ENCODE measurements around the gene PLA2G4D. TPM values are rescaled to one million over a fixed set of nuclear protein-coding genes. Genes with fewer than 3 reads are reported as not detected.

Gene PLA2G4D
- polyA plus RNA-seq, 1 of the 3 experiments (the other 2 are of a cell fraction): not detected

DNA sequence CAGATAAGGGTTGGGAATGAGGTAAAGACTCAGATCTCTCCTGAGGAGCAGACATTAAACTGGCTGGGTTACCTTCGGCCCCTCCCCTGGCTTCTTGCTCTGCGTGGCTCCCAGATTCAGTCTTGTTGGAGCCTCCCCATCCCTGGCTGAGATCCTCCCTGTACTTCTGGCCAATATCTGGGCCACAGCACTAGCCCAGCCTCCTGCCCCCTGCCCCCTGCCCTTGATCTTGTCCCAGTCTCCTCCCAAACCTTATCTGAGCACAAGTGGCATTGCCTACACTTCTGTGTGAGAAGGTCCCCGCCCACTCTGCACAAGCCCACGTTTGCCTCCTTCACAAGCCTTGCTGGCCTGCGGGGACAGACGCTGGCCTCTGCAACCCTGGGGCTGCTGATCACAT lies 45.2 kb upstream of the PLA2G4D start:
- Histone ChIP-seq H3K36me3 (replicated peaks in 1 of 2; ENCODE audit: control insufficient read depth in 1 of 2, insufficient read depth in 2 of 2, low read length in 1 of 2) (no peaks in the 10 kb centered on the region), H3K4me3 (ENCODE audit: low read depth in 2 of 2, low read length in 1 of 2) (no peak overlapping the region), H3K9me3 (no peaks in the 10 kb centered on the region), H3K27ac (ENCODE audit: low read depth in 2 of 2, low read length in 1 of 2) (no peak overlapping the region), H3K9ac (no peak overlapping the region), H3K4me2 (no peak overlapping the region), H3K4me1 (ENCODE audit: control insufficient read depth in 1 of 2, insufficient read depth in 2 of 2, low read depth in 1 of 2, low read length in 1 of 2) (no peaks in the 10 kb centered on the region), H4K20me1 (ENCODE audit: insufficient read depth) (no peaks in the 10 kb centered on the region), H3K9me2 (no peaks in the 10 kb centered on the region), H3K79me2 (ENCODE audit: insufficient read depth) (no peaks in the 10 kb centered on the region), H2AFZ (ENCODE audit: low read depth) (no peak overlapping the region), H3K27me3 (ENCODE audit: insufficient read depth) (no peaks in the 10 kb centered on the region; the same call in none of the 2 replicates), H3F3A (replicated peaks; ENCODE audit: insufficient read depth) (no peaks in the 10 kb centered on the region)
- TF ChIP-seq FOXJ3 (CRISPR knock-in tag; IDR thresholded peaks at IDR 0.05): no peak
- TF ChIP-seq, protein P1, sequence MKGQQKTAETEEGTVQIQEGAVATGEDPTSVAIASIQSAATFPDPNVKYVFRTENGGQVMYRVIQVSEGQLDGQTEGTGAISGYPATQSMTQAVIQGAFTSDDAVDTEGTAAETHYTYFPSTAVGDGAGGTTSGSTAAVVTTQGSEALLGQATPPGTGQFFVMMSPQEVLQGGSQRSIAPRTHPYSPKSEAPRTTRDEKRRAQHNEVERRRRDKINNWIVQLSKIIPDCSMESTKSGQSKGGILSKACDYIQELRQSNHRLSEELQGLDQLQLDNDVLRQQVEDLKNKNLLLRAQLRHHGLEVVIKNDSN (IDR thresholded peaks at IDR 0.05; ENCODE audit: borderline replicate concordance, low read depth): no peak
- 62% methylated on average over 6 of the region's 6 CpGs for WGBS (ENCODE audit: low lambda C conversion rate)
- DNase-seq: no peak
- ChIA-PET CTCF (interaction anchor here (0.6 to 7.7 kb wide), 14 partner anchors 13 to 1642 kb away, joined by 3 to 65 read pairs (median 10); partner anchors contain the start of gene PLA2G4F), POLR2A (no interaction called here)

DNA sequence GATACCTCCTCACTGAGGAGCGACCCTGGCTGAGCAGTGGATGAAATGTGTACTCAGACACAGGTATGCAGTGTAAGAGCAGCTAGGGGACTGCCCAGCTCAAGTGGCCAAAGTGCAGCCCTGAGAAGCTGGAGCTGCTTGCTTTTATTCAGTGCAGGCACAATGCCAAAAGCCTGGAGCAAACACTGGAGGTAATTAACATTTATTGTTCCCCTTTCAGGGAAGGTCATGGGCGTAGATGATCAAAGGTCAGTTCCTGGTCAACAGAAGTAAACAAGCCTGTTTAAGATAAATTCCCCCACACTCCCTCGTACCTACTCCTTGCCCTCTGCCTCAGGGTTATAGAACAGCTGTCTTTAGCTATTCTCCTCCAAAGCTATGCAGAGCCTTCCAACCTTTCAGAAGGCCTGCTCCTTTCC lies 44.6 kb upstream of the PLA2G4D start:
- TF ChIP-seq MXI1 (IDR thresholded peaks at IDR 0.05; ENCODE audit: low read depth, low read length) (no peak), JUND (IDR thresholded peaks at IDR 0.05) (no peak), CHD2 (IDR thresholded peaks at IDR 0.05; ENCODE audit: low read length, partially characterized antibody) (no peak), EP300 (IDR thresholded peaks at IDR 0.05; ENCODE audit: borderline replicate concordance in 1 of 2, low read depth in 1 of 2, low read length in 1 of 2) (no peak), GABPA (IDR thresholded peaks at IDR 0.05; ENCODE audit: low read depth) (no peak)
- Histone ChIP-seq H3K4me1 (ENCODE audit: control insufficient read depth in 1 of 2, insufficient read depth in 2 of 2, low read depth in 1 of 2, low read length in 1 of 2) (no peaks in the 10 kb centered on the region), H3K4me3 (ENCODE audit: low read depth in 2 of 2, low read length in 1 of 2) (no peak overlapping the region), H4K20me1 (ENCODE audit: insufficient read depth) (no peaks in the 10 kb centered on the region), H3K4me2 (no peak overlapping the region), H3K9me2 (no peaks in the 10 kb centered on the region), H3K79me2 (ENCODE audit: insufficient read depth) (no peaks in the 10 kb centered on the region), H2AFZ (ENCODE audit: low read depth) (no peak overlapping the region), H3K9me3 (no peaks in the 10 kb centered on the region), H3K36me3 (replicated peaks in 1 of 2; ENCODE audit: control insufficient read depth in 1 of 2, insufficient read depth in 2 of 2, low read length in 1 of 2) (no peaks in the 10 kb centered on the region), H3K27ac (ENCODE audit: low read depth in 2 of 2, low read length in 1 of 2) (no peak overlapping the region), H3K9ac (no peak overlapping the region), H3K27me3 (ENCODE audit: insufficient read depth) (no peaks in the 10 kb centered on the region; the same call in none of the 2 replicates), H3F3A (replicated peaks; ENCODE audit: insufficient read depth) (no peaks in the 10 kb centered on the region)
- ChIA-PET POLR2A (no interaction called here), CTCF (interaction anchor here (0.6 to 7.7 kb wide), 27 partner anchors 9 to 333 kb away, joined by 3 to 65 read pairs (median 7); partner anchors contain the start of gene PLA2G4F)
- no peak for DNase-seq
- 24% methylated on average over 3 of the region's 3 CpGs for WGBS (ENCODE audit: low lambda C conversion rate)

GRCh38 chr15:42138411-42138810 lies 44.0 kb upstream of the PLA2G4D start:
- no peaks in the 10 kb centered on the region for H3F3A ChIP-seq (replicated peaks; ENCODE audit: insufficient read depth)
- no peak for TF ChIP-seq MEF2A (IDR thresholded peaks at IDR 0.05; ENCODE audit: borderline replicate concordance, low read depth)
- no peak for TF ChIP-seq FOXJ3 (CRISPR knock-in tag; IDR thresholded peaks at IDR 0.05)
- no peak for TF ChIP-seq RXRA (IDR thresholded peaks at IDR 0.05; ENCODE audit: borderline replicate concordance, low read depth)
- TF ChIP-seq POLR2AphosphoS5 (IDR thresholded peaks at IDR 0.05; ENCODE audit: low read depth, low read length): no peak
- no peak for TF ChIP-seq NRF1 (IDR thresholded peaks at IDR 0.05; ENCODE audit: low read depth, low read length)
- TF ChIP-seq GATA2 (CRISPR knock-in tag; IDR thresholded peaks at IDR 0.05): no peak
- TF ChIP-seq TEAD4 (IDR thresholded peaks at IDR 0.05; ENCODE audit: borderline replicate concordance, insufficient read depth): no peak
- no peak for TF ChIP-seq EP300 (IDR thresholded peaks at IDR 0.05; ENCODE audit: borderline replicate concordance in 1 of 2, low read depth in 1 of 2, low read length in 1 of 2)
- TF ChIP-seq RFX5 (IDR thresholded peaks at IDR 0.05; ENCODE audit: low read length): no peak
- no peak for TF ChIP-seq FOXM1 (IDR thresholded peaks at IDR 0.05; ENCODE audit: low read depth)
- TF ChIP-seq RAD21 (IDR thresholded peaks at IDR 0.05; ENCODE audit: low read length): no peak
- no peak overlapping the region for H3K4me2 ChIP-seq
- no peaks in the 10 kb centered on the region; the same call in 1 of the 2 replicates for H3K27me3 ChIP-seq (ENCODE audit: insufficient read depth)
- H3K9me2 ChIP-seq: no peaks in the 10 kb centered on the region
- H3K79me2 ChIP-seq (ENCODE audit: insufficient read depth): no peaks in the 10 kb centered on the region
- no peak for DNase-seq
- H3K36me3 ChIP-seq (replicated peaks in 1 of 2; ENCODE audit: control insufficient read depth in 1 of 2, insufficient read depth in 2 of 2, low read length in 1 of 2): no peaks in the 10 kb centered on the region
- no peaks in the 10 kb centered on the region for H4K20me1 ChIP-seq (ENCODE audit: insufficient read depth)
- H3K27ac ChIP-seq (ENCODE audit: low read depth in 2 of 2, low read length in 1 of 2): no peak overlapping the region
- CTCF ChIA-PET: interaction anchor here (0.8 to 7.7 kb wide), 34 partner anchors 8 to 361 kb away, joined by 3 to 65 read pairs (median 6); partner anchors contain the start of gene PLA2G4F
- no peaks in the 10 kb centered on the region for H3K9me3 ChIP-seq
- POLR2A ChIA-PET: no interaction called here
- H3K4me1 ChIP-seq (ENCODE audit: control insufficient read depth in 1 of 2, insufficient read depth in 2 of 2, low read depth in 1 of 2, low read length in 1 of 2): no peaks in the 10 kb centered on the region
- H2AFZ ChIP-seq (ENCODE audit: low read depth): no peak overlapping the region
- H3K9ac ChIP-seq: no peak overlapping the region
- WGBS (ENCODE audit: low lambda C conversion rate): 38% methylated on average over 4 of the region's 4 CpGs
- no peak overlapping the region for H3K4me3 ChIP-seq (ENCODE audit: low read depth in 2 of 2, low read length in 1 of 2)

Measured in SK-N-SH (cell line).